HG03025 (cell line): ENCODE data around the gene ENKD1.
"Not testable (repeated sequence)": the region's sequence is repeated elsewhere in the genome, so short reads cannot be mapped to it uniquely, and the experiment has no call there.

Experiments
- ATAC-seq: cut with Tn5 transposase; IDR thresholded peaks from one replicate; pipeline ENCODE4 v1.9.1; 2021; ENCODE audit warnings: mild to moderate bottlenecking, moderate library complexity; ENCODE audit not compliant: unreplicated experiment, low FRiP score

The ENKD1 gene, protein sequence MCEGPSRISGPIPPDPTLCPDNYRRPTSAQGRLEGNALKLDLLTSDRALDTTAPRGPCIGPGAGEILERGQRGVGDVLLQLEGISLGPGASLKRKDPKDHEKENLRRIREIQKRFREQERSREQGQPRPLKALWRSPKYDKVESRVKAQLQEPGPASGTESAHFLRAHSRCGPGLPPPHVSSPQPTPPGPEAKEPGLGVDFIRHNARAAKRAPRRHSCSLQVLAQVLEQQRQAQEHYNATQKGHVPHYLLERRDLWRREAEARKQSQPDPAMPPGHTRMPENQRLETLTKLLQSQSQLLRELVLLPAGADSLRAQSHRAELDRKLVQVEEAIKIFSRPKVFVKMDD

DNA sequence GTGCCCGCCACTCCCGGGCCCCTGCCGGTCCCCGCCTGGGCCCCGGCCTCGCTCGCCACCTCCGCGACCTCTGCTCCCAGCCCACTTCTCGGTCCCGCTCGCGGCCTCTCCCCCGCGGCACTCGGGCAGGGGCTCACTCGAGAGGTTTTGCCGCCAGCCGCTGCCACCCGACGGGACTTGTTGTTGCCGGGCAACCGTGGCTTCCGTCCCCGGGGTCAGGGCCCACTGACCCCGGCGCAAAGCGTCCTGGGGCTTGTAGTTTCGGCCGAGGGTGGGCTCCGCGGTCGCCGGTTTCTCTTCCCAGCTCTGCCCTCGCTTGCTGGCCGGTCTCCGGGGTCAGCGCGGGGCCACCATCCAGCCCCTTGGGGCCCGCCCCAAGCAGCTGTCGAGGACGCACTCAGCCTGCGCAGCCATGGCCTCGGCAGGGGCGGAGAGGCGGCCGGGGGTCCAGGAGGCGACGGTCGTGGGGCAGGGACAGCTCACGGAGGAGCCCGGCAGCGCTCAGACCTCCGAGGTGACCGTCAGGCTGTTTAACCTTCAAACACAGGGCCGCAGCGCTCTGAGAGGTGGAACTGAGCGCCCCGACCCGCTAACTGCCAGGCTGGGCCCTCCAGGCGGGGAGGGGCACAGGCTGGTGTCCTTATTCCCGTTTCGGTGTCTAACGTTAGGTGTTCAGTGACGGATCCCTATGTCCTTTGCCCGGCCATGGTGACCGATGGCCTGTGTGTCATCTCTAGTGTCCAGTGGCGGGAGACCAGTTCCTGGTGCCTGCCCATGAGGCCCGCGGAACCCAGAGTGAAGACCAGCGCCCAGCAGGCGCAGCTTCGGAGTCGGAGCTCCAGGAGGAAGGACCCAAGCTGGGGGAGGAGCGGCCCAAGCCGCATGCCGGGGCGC is at the start of gene ENKD1, which contains the start of gene C16orf86:
Gene ENKD1, minus strand, starts transcription at position 192 of the 894 bp plus-strand sequence. CDS start 308 bp downstream, outside the sequence.
Gene C16orf86, plus strand, starts transcription at position 256 of the 894 bp plus-strand sequence. Its CDS starts 157 bp downstream, at position 413.
- ATAC-seq: no peak

DNA sequence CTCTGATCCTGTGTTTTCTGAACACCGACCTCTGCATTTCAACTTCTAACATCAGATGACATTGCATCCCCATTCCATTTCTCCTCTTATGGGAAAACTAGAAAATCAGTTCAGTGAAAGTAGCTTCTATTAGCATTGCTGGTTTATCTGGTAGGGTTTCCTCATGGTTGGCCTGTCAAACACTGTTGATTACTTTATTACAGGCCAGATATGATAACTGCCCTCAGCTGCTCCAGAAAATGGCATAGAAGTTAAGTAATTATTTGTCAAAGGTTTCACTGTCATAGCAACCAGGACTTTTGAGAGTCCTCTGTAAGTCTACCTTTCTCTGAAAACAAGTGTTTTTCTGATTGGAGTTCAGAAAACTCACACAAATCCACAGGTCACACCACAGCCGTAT is 49.5 kb upstream of the ENKD1 start:
- no peak for ATAC-seq

DNA sequence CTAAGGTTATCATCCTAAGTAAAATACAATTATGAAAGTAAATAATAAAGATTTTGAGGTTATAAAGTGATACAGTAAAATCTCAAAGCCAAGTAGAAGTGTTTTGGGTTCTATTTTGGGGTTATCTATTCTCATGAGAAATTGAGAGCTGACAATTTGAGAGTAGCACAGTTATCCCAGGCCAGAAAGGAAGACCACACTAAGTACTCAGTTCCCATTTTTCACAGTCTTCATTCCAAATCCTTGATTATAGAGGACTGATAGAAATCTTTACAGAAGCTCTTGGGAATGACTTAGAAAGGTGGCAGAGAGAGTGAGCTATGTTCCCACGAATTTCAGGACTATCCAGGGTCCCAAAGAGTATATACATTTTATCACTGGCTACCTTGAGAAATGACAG is 48.0 kb upstream of the ENKD1 start:
- ATAC-seq: no peak

DNA sequence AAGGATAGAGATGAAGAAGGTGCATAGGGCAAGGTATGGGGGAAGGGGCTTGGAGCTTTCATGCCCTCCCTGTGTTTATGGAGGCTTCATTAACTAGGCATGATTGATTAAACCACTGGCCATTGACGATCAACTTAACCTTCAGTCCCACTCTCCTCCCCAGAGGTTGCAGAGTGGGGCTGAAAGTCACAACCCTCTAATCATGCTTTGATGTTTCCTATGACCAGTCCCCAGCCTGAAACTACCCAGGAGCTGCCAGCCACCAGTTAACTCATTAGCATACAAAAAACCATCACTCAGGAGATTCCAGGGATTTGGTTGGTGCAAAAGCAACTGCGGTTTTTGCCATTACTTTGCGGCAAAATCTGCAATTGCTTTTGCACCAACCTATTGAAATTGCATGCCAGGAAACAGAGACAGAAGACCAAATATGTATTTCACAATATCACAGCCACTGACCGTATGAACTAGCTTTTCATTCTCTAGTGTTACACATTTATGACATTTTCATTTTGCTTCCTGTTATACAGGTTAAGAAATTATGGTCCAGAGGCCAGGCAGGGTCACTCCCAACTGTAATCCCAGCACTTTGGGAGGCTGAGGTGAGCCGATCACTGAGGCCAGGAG is 47.2 kb upstream of the ENKD1 start:
- no peak for ATAC-seq

DNA sequence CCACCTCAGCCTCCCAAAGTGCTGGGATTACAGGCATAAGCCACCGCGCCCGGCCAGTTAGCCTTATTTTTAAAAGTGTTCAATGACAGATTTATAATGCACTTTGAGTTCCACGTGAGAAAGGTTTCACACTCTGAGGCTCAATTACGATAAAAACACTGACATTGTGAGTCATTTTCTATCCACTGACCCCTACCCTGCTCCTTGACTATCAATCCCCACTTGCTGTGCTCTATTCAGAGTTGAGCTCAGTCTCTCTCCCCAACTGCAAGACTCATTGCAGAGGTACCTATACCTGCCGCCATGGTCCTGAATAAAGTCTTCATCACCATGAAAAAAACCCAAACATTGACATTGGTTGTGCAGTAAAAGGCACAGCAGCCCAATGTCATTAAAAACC is 44.1 kb upstream of the ENKD1 start:
- no peak for ATAC-seq

DNA sequence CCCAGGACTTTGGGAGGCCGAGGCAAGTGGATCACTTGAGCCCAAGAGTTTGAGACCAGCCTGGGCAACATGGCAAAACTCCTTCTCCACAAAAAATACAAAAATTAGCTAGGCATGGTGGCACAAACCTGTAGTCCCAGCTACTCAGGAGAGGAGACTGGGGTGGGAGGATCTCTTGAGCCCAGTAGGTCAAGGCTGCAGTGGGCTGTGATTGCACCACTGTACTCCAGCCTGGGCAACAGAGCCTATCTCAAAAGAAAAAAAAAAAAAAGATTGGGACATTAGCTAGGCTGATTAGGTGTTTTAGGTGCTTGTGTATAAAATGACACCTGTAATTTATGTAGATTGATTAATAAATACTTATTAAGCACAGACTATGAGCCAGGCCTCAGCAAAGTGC is 42.5 kb upstream of the ENKD1 start:
- no peak for ATAC-seq

DNA sequence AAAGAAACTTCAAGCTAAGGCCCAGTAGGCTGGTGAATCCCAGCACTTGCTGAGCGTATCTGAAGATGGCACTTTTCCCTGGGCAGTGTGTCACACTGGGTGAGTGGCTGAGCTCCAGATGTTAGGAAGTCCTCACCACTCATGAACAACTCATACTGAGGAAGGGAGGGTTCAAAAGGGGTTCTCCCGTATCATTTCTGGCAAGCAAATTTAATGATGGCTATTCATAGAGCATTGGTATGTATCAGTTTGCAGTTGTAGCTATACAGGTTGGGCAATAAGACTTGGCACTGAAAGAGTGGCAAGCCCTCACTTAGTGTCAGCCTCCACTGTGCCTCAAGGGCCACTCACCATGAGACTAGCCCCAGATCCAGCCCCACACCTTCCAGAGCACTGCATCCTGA is 41.8 kb upstream of the ENKD1 start:
- ATAC-seq: no peak

DNA sequence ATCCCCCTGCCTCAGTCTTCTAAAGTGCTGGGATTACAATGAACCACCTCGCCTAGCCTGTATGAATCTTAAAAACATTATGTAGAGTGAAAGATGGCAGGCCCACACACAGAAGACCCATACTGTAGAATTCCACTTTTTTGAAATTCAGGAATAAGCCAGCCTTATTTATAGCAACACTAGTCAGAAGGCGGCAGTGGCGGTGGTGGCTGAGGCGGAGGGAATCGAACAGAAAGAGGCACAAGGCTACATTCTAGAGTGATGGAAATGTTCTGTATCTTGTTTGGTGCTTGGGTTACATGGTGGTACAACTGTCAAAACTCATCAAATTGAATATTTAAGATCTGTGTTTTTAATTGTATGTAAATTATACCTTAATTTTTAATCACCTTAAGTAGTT is 41.2 kb upstream of the ENKD1 start:
- ATAC-seq: no peak

DNA sequence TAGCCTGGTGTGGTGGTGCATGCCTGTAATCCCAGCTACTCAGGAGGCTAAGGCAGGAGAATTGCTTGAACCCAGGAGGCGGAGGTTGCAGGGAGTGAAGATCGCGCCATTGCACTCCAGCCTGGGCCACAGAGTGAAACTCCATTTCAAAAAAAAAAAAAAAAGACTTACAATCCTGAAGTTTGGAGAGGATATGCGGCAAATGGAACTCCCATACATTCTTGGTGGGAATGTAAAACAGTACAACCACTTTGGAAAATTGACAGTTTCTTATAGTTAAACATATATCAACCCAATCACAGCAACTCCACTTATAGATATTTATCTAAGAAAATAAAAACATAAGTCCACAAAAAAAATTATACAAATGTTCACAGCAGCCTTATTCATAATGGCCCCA is 40.7 kb upstream of the ENKD1 start:
- no peak for ATAC-seq

DNA sequence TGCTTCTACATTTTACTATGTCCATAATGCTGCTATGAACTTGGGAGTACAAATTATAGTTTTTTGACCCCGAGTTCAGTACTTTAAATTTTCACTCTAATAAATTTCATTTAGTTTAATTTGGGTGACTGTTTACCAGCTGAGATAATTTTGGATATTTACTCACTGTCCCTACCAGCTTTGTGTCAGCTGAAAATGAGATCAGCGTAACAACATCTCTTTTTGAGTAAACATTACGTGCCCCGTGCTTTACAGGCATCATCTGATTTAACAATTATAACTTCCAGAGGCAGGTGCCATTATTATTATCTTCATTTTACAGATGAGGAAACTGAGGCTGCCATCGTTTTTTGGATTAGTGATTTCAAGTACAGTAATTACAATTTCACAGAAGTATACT is 37.6 kb upstream of the ENKD1 start:
- ATAC-seq: no peak

DNA sequence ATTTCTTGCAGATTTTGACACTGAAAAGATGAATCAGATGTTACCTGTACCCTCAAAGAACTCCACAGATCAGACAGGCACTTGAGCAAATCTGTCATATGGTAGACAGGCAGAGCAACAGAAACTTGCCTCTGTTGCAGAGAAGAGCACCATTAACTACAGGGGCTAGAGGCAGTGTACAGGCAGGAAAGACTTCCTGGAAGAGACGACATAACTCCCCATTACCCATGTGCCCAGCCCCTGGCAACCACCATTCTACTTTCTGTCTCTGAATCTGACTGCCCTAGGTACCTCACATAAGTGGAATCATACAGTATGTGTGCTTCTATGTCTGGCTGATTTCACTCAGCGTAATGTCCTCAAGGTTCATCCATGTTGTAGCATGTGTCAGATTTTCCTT is 37.1 kb upstream of the ENKD1 start:
- no peak for ATAC-seq

DNA sequence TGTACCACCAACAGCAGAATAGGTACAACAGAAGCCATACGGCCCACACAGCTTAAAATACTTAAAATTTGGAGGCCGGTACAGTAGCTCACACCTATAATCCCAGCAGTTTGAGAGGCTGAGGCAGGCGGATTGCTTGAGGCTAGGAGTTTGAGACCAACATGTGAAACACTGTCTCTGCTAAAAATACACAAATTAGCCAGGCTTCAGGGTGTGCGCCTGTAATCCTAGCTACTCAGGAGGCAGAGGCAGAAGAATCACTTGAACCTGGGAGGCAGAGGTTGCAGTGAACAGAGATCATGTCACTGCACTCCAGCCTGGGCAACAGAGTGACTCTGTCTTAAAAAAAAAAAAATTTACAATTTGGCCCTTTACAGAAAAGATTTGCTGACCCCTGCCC is 35.6 kb upstream of the ENKD1 start:
- no peak for ATAC-seq

DNA sequence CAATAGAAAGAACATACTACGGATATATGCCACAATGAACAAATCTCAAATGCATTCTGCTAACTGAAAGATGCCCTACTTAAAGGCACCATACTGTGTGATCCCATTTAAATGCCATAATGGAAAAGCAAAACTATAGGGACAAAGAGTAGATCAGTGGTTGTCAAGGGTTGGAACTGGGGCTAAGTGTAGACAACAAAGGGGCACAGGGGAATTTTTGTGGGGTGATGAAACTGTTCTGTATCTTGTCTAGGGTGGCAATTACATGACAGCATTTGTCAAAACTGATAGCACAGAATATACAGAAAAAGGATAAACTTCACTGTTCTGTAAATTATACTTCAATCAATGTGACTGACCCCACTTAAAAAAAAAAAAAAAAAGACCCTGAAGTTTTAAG is 34.9 kb upstream of the ENKD1 start:
- ATAC-seq: no peak

DNA sequence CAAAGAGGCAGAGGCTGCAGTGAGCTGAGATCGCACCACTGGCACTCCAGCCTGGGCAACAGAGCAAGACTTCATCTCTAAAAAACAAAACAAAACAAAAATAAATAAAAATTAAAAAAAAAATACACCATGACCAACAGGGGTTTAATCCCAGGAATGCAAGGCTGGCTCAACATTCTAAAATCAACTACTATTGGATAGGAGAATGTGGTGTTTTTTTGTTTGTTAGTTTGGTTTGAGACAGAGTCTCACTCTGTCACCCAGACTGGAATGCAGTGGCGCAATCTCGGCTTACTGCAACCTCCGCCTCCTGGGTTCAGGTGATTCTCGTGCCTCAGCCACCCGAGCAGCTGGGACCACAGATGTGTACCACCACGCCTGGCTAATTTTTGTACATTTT is 32.7 kb upstream of the ENKD1 start:
- ATAC-seq: no peak

DNA sequence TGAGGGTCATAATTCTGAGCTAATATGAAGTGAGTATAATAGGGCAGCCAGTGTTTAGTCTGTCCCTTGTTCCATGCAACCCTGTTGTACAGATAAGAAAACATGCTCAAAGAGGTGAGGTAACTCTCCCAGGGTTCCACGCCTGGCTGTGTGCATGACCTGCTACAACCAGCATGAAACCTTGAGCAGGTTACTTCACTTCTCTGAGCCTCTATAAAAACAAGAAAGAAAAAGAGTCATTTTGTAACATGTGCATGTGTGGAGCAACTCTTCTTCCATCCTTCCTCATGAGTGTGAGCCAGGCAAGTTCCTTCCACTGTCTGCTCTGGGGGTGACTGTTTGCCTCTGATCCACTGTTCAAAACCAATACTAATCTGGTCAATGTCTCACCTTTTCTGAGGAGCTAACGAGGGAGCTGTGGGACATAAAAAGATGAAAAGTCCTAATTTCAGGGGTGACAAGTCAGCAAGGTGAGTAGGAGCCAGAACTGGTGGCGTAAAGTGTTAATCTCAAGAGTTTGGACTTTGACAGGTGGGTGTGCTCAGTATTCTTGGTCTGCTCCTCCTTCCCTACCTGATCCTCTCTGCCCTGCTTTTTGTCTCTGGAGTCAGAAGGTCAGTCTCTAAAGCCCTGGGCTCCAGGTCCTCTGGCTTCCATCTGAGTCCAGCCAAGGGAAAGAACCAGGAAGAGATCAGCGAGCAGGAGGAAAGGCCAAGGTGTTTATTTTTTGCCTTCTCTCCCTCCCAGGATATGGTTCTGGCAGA is 31.1 kb upstream of the ENKD1 start:
- no peak for ATAC-seq

DNA sequence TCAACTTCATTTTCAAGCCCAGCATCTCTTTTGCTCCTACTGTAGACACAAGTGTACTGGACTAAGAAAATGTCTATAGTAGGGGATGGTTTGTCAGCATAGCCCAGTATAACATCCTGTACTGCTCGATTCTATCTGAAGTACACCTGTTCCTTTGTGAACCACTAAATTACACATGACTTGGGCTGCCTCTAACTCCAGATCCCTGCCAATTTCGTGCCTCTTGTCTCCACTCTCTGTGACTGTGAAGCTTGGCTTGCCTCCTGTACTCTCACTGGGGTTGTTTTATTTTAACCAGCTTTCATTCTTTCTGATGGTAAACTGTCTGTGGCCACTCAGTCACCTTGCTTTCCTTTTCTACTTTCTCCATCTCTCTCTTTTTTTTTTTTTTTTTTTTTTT is 28.1 kb upstream of the ENKD1 start:
- no peak for ATAC-seq

DNA sequence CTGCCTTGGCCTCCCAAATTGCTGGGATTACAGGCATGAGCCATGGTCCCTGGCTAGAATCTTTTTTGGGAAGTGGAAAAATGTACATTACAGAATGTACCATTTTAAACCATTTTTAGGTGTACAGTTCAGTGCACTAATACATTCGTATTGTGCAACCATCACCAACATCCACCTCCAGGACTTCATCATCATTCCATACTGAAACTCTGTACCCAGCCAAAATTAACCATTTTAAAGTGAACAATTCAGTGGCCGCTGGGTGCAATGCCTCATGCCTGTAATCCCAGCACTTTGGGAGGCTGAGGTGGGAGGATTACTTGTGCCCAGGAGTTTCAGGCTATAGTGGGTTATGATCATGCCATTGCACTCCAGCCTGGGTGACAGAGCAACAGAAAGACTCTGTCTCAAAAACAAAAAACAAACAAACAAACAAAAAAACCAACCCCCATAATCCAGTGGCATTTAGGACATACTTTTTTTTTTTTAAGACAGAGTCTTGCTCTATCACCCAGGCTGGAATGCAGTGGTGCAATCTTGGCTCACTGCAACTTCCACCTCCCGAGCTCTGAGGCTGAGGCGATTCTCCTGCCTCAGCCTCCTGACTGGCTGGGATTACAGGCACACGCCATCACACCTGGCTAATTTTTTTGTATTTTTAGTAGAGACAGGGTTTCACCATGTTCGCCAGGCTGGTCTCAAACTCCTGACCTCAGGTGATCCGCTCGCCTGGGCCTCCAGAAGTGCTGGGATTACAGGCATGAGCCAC is 27.2 kb upstream of the ENKD1 start:
- ATAC-seq: not testable (repeated sequence)

DNA sequence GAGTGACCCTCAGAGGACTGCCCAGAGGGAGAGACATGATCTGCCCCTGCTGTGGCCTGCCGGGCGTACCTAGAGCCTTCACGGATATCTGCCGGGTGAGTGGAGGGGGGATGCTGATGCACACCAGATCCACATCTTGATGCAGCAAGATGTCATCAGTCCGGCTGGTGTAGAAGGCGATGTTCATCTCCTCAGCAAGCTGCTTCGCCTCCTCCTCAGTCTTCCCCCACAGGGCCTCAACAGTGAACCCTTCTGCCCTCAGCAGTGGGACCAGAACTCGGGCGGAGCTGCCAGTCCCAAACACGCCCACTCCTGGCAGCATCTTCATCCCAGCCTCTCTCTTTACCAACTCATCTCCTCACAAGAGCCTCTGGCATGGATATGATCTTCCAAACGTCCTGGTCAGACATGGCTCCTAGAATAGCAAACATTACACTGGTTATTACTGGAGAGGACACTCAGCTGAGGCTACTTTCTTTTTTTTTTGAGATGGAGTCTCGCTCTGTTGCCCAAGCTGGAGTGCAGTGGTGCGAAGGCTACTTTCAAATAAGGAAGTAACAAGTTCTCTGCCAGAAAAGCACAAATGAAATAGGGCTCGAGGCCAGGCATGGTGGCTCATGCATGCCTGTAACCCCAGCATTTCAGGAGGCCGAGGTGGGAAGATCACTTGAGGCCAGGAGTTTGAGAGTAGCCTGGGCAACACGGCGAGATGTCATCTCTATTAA is 19.0 kb upstream of the ENKD1 start:
- no peak for ATAC-seq

DNA sequence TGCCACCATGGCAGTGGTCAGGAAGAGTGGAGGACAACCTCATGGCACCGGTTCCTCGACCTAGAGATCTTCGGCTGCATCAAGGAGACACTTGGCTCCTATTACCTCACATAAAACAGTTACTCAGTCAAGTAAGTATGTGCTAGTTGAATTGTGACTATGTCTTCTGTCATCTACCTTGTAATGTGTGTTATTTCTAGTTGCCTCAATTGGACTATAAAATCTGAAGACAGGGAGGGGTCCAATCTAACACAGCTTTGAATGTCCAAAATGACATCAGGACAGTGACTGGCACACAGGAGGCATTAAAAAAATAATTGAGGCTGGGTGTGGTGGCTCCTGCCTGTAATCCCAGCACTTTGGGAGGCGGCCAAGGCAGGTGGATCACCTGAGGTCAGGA is 17.2 kb upstream of the ENKD1 start:
- ATAC-seq: no peak
